HepG2 (cell line): Measurements from ENCODE around the gene AQP7. TPM values are rescaled to one million over a fixed set of nuclear protein-coding genes. Genes with fewer than 3 reads are reported as not detected.

ENCODE experiments used
- CSRNP2 ChIP-seq: sonication (generic); formaldehyde crosslinking; conservative IDR thresholded peaks from 2 replicates; pipeline ENCODE4 v1.8.0; 2022; ENCODE audit warnings: low read depth, missing genetic modification reagents
- DMTF1 ChIP-seq: sonication (generic); formaldehyde crosslinking; IDR thresholded peaks from 2 replicates; pipeline ENCODE4 v1.4.0; 2020; ENCODE audit warnings: mild to moderate bottlenecking, missing genetic modification reagents
- GABPA ChIP-seq, 2 experiments: IDR thresholded peaks; 2 replicates each; pipeline ENCODE4 v1.6.1; 2011 to 2016; ENCODE audit warnings: low read depth in 2 of 2, low read length in 1 of 2, missing biosample characterization in 1 of 2, missing genetic modification characterization in 1 of 2
- KLF16 ChIP-seq, 2 experiments: sonication (generic) in 1 of 2; formaldehyde crosslinking in 1 of 2; IDR thresholded peaks; 2 replicates each; pipeline versions ENCODE4 v1.6.1 to v1.8.0; 2016 to 2023; ENCODE audit warnings: missing genetic modification reagents in 2 of 2, missing compliant biosample characterization in 1 of 2
- SIX1 ChIP-seq: sonication (generic); formaldehyde crosslinking; IDR thresholded peaks from 2 replicates; pipeline ENCODE4 v1.4.0; 2020; ENCODE audit warnings: missing genetic modification reagents, borderline replicate concordance
- SMARCE1 ChIP-seq: fragments of 450-650 bp; IDR thresholded peaks from 2 replicates; pipeline ENCODE4 v1.6.1; 2017; ENCODE audit warnings: borderline replicate concordance
- SOX13 ChIP-seq, 3 experiments: fragments of 450-650 bp in 1 of 3; sonication (generic) in 1 of 3; formaldehyde crosslinking in 1 of 3; IDR thresholded peaks in 2 of 3; conservative IDR thresholded peaks in 1 of 3; 2 replicates each; pipeline versions ENCODE4 v1.5.0 to v1.6.1; 2016 to 2020; ENCODE audit warnings: antibody characterized with exemption in 1 of 3, mild to moderate bottlenecking in 1 of 3, missing compliant biosample characterization in 1 of 3, missing genetic modification reagents in 1 of 3, moderate library complexity in 1 of 3
- ZBTB37 ChIP-seq: sonication (generic); formaldehyde crosslinking; IDR thresholded peaks from 2 replicates; pipeline ENCODE4 v1.4.0; 2020; ENCODE audit warnings: mild to moderate bottlenecking, missing genetic modification reagents
- ZIK1 ChIP-seq: sonication (generic); formaldehyde crosslinking; IDR thresholded peaks from 2 replicates; pipeline ENCODE4 v1.5.0; 2020; ENCODE audit warnings: mild to moderate bottlenecking, low read depth, missing genetic modification reagents, borderline replicate concordance
- ZNF335 ChIP-seq: sonication (generic); formaldehyde crosslinking; IDR thresholded peaks from 2 replicates; pipeline ENCODE4 v1.4.0; 2020; ENCODE audit warnings: missing genetic modification reagents
- ZNF562 ChIP-seq: sonication (generic); formaldehyde crosslinking; IDR thresholded peaks from 2 replicates; pipeline ENCODE4 v1.8.0; 2022; ENCODE audit warnings: missing genetic modification reagents, borderline replicate concordance
- ZSCAN20 ChIP-seq: sonication (generic); formaldehyde crosslinking; IDR thresholded peaks from 2 replicates; pipeline ENCODE4 v1.4.0; 2020; ENCODE audit warnings: missing genetic modification reagents, mild to moderate bottlenecking, borderline replicate concordance
- polyA plus RNA-seq, 8 experiments: library from polyadenylated mRNA; depleted of rRNA in 3 of 8; stranded (reverse) in 7 of 8; unstranded in 1 of 8; fragments of >200 nt; fragmentation: Illumina TruSeq in 4 of 8; extraction: Trizol in 4 of 8; gene quantifications; 2 replicates each; pipeline versions ENCODE4 v1.2.1 to v1.2.3, GENCODE V29; 2011 to 2016; ENCODE audit warnings: low read depth in 4 of 8, missing spikeins in 1 of 8, mixed read lengths in 1 of 8; ENCODE audit not compliant: insufficient read depth in 1 of 8
- total RNA-seq, 5 experiments: library from RNA; depleted of rRNA; stranded (reverse); fragments of >200 nt; fragmentation: Illumina TruSeq; extraction: Trizol; gene quantifications; 2 replicates each; pipeline ENCODE4 v1.2.3, GENCODE V29; 2016; ENCODE audit warnings: low read depth in 1 of 5
- TF ChIP-seq, protein P1 (sequence below): sonication (generic); formaldehyde crosslinking; IDR thresholded peaks from 2 replicates; pipeline ENCODE4 v1.5.1; 2020; ENCODE audit warnings: missing genetic modification reagents, mild to moderate bottlenecking, borderline replicate concordance
- TF ChIP-seq, protein P2 (sequence below), 2 experiments: sonication (generic) in 1 of 2; formaldehyde crosslinking in 1 of 2; IDR thresholded peaks; 2 replicates each; pipeline versions ENCODE4 v1.4.0 to v1.6.1; 2016 to 2020; ENCODE audit warnings: borderline replicate concordance in 1 of 2, low read depth in 1 of 2, mild to moderate bottlenecking in 1 of 2, missing genetic modification reagents in 1 of 2

Gene AQP7
- total and polyA plus RNA-seq, 2 of the 13 experiments (the other 11 are each of a cell fraction or from before 2014, with no cell fraction given) = 1.9 to 2.1 TPM

DNA sequence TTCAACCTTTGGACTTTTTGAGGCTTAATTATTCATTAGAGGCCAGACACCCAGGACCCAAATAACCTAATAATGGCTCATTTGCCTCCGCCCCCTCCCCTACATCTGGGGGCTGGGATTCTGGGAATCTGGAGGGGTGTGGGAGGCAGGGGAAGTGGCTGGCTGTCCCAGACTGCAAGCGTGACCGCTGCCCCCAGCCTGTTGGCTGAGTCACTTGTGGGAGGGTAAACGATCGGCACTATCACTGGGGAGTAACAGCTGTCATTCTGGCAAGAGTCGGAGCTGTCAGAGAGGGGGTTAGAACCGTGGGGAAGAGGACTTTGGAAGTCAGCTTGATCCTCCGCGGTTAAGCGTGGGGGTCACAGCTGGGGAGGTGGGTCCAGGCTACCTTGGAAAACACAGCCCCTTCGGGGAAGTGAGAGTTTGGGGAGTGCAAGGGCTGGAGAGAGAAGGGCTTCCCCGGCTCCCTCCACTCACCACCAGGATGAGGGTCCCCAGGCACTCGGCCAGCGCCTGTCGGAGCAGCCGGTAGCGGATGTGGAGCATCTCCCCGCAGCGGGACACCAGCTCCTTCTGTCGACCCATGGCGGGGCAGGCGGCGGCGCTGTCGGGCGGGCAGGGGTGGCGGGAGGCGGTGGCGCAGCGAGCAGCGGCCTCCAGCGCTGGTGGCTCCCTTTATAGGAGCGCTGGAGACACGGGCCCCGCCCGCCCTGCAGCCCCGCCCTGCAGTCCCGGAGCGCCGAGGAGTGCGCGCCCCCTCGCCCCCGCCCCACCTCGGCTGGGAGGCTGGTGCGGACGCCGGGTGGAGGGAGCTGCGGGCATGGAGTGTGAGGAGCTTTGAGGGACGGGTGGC, 44.8 kb upstream of the AQP7 start, which contains the start of gene AQP3 (continued):
- TF ChIP-seq GABPA (IDR thresholded peaks at IDR 0.05; ENCODE audit: low read depth, low read length) (no peak), GABPA (CRISPR knock-in tag; IDR thresholded peaks at IDR 0.05; ENCODE audit: low read depth) (no peak), DMTF1 (CRISPR knock-in tag) (no peak), SOX13 (IDR thresholded peaks at IDR 0.05) (no peak), SOX13 (CRISPR knock-in tag; conservative IDR thresholded peaks at IDR 0.05 in 1 of 2, IDR thresholded peaks at IDR 0.05 in 1 of 2) (no peak), ZBTB37 (CRISPR knock-in tag) (no peak), ZNF562 (CRISPR knock-in tag) (no peak), ZIK1 (CRISPR knock-in tag) (no peak), SIX1 (CRISPR knock-in tag) (no peak), CSRNP2 (no peak), KLF16 (CRISPR knock-in tag; IDR thresholded peaks at IDR 0.05) (no peak), ZNF335 (no peak), SMARCE1 (no peak), ZSCAN20 (no peak)
- TF ChIP-seq, protein P1, sequence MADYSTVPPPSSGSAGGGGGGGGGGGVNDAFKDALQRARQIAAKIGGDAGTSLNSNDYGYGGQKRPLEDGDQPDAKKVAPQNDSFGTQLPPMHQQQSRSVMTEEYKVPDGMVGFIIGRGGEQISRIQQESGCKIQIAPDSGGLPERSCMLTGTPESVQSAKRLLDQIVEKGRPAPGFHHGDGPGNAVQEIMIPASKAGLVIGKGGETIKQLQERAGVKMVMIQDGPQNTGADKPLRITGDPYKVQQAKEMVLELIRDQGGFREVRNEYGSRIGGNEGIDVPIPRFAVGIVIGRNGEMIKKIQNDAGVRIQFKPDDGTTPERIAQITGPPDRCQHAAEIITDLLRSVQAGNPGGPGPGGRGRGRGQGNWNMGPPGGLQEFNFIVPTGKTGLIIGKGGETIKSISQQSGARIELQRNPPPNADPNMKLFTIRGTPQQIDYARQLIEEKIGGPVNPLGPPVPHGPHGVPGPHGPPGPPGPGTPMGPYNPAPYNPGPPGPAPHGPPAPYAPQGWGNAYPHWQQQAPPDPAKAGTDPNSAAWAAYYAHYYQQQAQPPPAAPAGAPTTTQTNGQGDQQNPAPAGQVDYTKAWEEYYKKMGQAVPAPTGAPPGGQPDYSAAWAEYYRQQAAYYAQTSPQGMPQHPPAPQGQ = no peak
- TF ChIP-seq, protein P2, sequence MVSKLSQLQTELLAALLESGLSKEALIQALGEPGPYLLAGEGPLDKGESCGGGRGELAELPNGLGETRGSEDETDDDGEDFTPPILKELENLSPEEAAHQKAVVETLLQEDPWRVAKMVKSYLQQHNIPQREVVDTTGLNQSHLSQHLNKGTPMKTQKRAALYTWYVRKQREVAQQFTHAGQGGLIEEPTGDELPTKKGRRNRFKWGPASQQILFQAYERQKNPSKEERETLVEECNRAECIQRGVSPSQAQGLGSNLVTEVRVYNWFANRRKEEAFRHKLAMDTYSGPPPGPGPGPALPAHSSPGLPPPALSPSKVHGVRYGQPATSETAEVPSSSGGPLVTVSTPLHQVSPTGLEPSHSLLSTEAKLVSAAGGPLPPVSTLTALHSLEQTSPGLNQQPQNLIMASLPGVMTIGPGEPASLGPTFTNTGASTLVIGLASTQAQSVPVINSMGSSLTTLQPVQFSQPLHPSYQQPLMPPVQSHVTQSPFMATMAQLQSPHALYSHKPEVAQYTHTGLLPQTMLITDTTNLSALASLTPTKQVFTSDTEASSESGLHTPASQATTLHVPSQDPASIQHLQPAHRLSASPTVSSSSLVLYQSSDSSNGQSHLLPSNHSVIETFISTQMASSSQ (IDR thresholded peaks at IDR 0.05; ENCODE audit: low read depth) = no peak
- TF ChIP-seq, protein P2 (CRISPR knock-in tag; IDR thresholded peaks at IDR 0.05; ENCODE audit: borderline replicate concordance) = no peak
